Naive thymus-derived CD4-positive, alpha-beta T cell (primary cell): ENCODE measurements around the gene BCAM. TPM values are rescaled to one million over a fixed set of nuclear protein-coding genes. Genes with fewer than 3 reads are reported as not detected.

Source experiments
- ATAC-seq: fragments of 150-1000 bp; cut with Tn5 transposase; 2 replicates; pipeline ENCODE4 v1.10.0; 2021; ENCODE audit warnings: mild to moderate bottlenecking, moderate library complexity
- CTCF ChIA-PET: fragments of 350-600 bp; sonication (Branson Sonifier 250); formaldehyde crosslinking; loops from one replicate; lab custom pipeline; 2021; ENCODE audit warnings: antibody characterized with exemption; lab: Charles Lee
- POLR2A ChIA-PET: fragments of 350-600 bp; sonication (Branson Sonifier 250); formaldehyde crosslinking; loops from one replicate; lab custom pipeline; 2021; ENCODE audit warnings: antibody characterized with exemption, inconsistent platforms; lab: Charles Lee
- DNase-seq, 9 donors: peaks; one replicate each; pipeline versions ENCODE4 v3.0.0 to v3.0.0-alpha.2; 2020 to 2022; ENCODE audit warnings: mixed read lengths in 1 of 9
- H3K27ac ChIP-seq: one replicate; pipeline ENCODE4 v1.7.0; 2013; ENCODE audit warnings: mild to moderate bottlenecking, low read depth, low read length, moderate library complexity
- H3K27me3 ChIP-seq, 2 donors: one replicate each; pipeline ENCODE4 v1.7.0; 2013; ENCODE audit warnings: low read length in 2 of 2, mild to moderate bottlenecking in 2 of 2, moderate library complexity in 2 of 2; ENCODE audit not compliant: control insufficient read depth in 2 of 2, insufficient read depth in 2 of 2
- H3K36me3 ChIP-seq, 3 experiments: 1 replicate in 2 of 3; 2 replicates in 1 of 3; pipeline ENCODE4 v1.7.0; 2013; ENCODE audit warnings: low read length in 3 of 3, mild to moderate bottlenecking in 3 of 3, moderate library complexity in 1 of 3; ENCODE audit not compliant: insufficient read depth in 3 of 3, control insufficient read depth in 2 of 3
- H3K4me1 ChIP-seq, 2 donors: one replicate each; pipeline ENCODE4 v1.7.0; 2013; ENCODE audit warnings: low read length in 2 of 2, mild to moderate bottlenecking in 2 of 2, moderate library complexity in 1 of 2; ENCODE audit not compliant: control insufficient read depth in 2 of 2, insufficient read depth in 2 of 2
- H3K4me3 ChIP-seq: 2 replicates; pipeline ENCODE4 v1.7.0; 2013; ENCODE audit warnings: mild to moderate bottlenecking, low read length
- H3K9me3 ChIP-seq, 3 experiments: 1 replicate in 2 of 3; 2 replicates in 1 of 3; pipeline ENCODE4 v1.7.0; 2013; ENCODE audit warnings: low read length in 3 of 3; ENCODE audit not compliant: control insufficient read depth in 2 of 3
- H3K27ac Mint-ChIP-seq, 9 donors: one replicate each; pipeline ENCODE4 v1.8.0; 2020 to 2022; ENCODE audit warnings: mixed read lengths in 9 of 9, mild to moderate bottlenecking in 8 of 9, moderate library complexity in 5 of 9, inconsistent platforms in 2 of 9
- H3K27me3 Mint-ChIP-seq, 5 donors: one replicate each; pipeline ENCODE4 v1.8.0; 2021 to 2022; ENCODE audit warnings: mixed read lengths in 5 of 5, mild to moderate bottlenecking in 1 of 5
- H3K36me3 Mint-ChIP-seq, 5 donors: one replicate each; pipeline ENCODE4 v1.8.0; 2020 to 2022; ENCODE audit warnings: mixed read lengths in 5 of 5, mild to moderate bottlenecking in 3 of 5, inconsistent platforms in 1 of 5
- H3K4me1 Mint-ChIP-seq, 7 donors: one replicate each; pipeline ENCODE4 v1.8.0; 2020 to 2022; ENCODE audit warnings: mixed read lengths in 7 of 7, mild to moderate bottlenecking in 3 of 7, inconsistent platforms in 1 of 7
- H3K4me3 Mint-ChIP-seq, 10 donors: one replicate each; pipeline ENCODE4 v1.8.0; 2020 to 2022; ENCODE audit warnings: mild to moderate bottlenecking in 10 of 10, mixed read lengths in 10 of 10, moderate library complexity in 6 of 10, inconsistent platforms in 2 of 10
- H3K9me3 Mint-ChIP-seq, 11 donors: one replicate each; pipeline ENCODE4 v1.8.0; 2020 to 2022; ENCODE audit warnings: mixed read lengths in 11 of 11, mild to moderate bottlenecking in 4 of 11, inconsistent platforms in 1 of 11, moderate library complexity in 1 of 11
- intact Hi-C, 2 donors: fragments of 100-400 bp; cut with micrococcal nuclease; formaldehyde crosslinking; loops; one replicate each; pipeline ENCODE4 v1.15.1; 2023
- polyA plus RNA-seq, 2 donors: library from polyadenylated mRNA; unstranded; fragments of 300-500 nt; fragmentation: Illumina TruSeq; gene quantifications; one replicate each; pipeline ENCODE4 v1.2.3, GENCODE V29; 2021
- total RNA-seq, 6 experiments: library from RNA in 5 of 6; stranded (reverse) in 5 of 6; gene quantifications; 1 replicate in 5 of 6; 2 replicates in 1 of 6; pipeline ENCODE4 v1.2.3 and lab custom pipeline; 2021 to 2026

The BCAM gene
- total and polyA plus RNA-seq, 7 experiments from 2014 or later, result 0.42 TPM; not detected in 6

- ATAC-seq (no peak), DNase-seq (no peak)
- no peak overlapping the region for H3K27ac Mint-ChIP-seq
- H3K9me3 ChIP-seq, result no peaks in the 10 kb centered on the region
- no peaks in the 10 kb centered on the region for H3K36me3 Mint-ChIP-seq
- CTCF ChIA-PET, result interaction anchor here (0.7 to 1.5 kb wide), 6 partner anchors 8 to 74 kb away, joined by 3 to 6 read pairs (median 4); no protein-coding TSS in a partner anchor
- H3K4me1 Mint-ChIP-seq, result peaks cover 0 to 7% (median 6%) of the 10 kb centered on the region in 7 donors
- no peaks in the 10 kb centered on the region for H3K36me3 ChIP-seq
- no peak overlapping the region for H3K4me3 Mint-ChIP-seq
- peaks cover 0 to 4% (median 0%) of the 10 kb centered on the region in 5 donors for H3K27me3 Mint-ChIP-seq
- H3K4me1 ChIP-seq, result no peaks in the 10 kb centered on the region
- POLR2A ChIA-PET, result no interaction called here
- no peaks in the 10 kb centered on the region for H3K9me3 Mint-ChIP-seq
- no peaks in the 10 kb centered on the region for H3K27me3 ChIP-seq
- no peak overlapping the region for H3K4me3 ChIP-seq
- intact Hi-C loops, result loop anchor here in 1 of 2 donors (10.0 kb wide), 1 partner anchor 550 kb away; no protein-coding TSS in a partner anchor
- no peak overlapping the region for H3K27ac ChIP-seq
Measured at GRCh38 chr19:44785271-44785670, 23.6 kb upstream of the BCAM start.

GRCh38 chr19:44785993-44786392 lies 22.9 kb upstream of the BCAM start:
- no peaks in the 10 kb centered on the region for H3K27me3 ChIP-seq
- Mint-ChIP-seq H3K4me1 (peaks cover 0 to 7% (median 6%) of the 10 kb centered on the region in 7 donors), H3K9me3 (no peaks in the 10 kb centered on the region), H3K36me3 (no peaks in the 10 kb centered on the region), H3K27ac (no peak overlapping the region), H3K4me3 (no peak overlapping the region), H3K27me3 (peaks cover 0 to 4% (median 0%) of the 10 kb centered on the region in 5 donors)
- POLR2A ChIA-PET, result no interaction called here
- H3K27ac ChIP-seq, result no peak overlapping the region
- intact Hi-C loops, result loop anchor here in 1 of 2 donors (10.0 kb wide), 1 partner anchor 549 kb away; no protein-coding TSS in a partner anchor
- no peaks in the 10 kb centered on the region for H3K4me1 ChIP-seq
- H3K9me3 ChIP-seq, result no peaks in the 10 kb centered on the region
- DNase-seq (no peak), ATAC-seq (no peak)
- H3K4me3 ChIP-seq, result no peak overlapping the region
- no peaks in the 10 kb centered on the region for H3K36me3 ChIP-seq
- CTCF ChIA-PET, result interaction anchor here (0.7 to 1.5 kb wide), 2 partner anchors 58 to 63 kb away, joined by 5 to 6 read pairs; no protein-coding TSS in a partner anchor

GRCh38 chr19:44788971-44789370 lies 19.9 kb upstream of the BCAM start:
- Mint-ChIP-seq H3K27me3 (peaks cover 0 to 4% (median 0%) of the 10 kb centered on the region in 5 donors), H3K4me3 (no peak overlapping the region), H3K27ac (no peak overlapping the region), H3K4me1 (peaks cover 0 to 7% (median 6%) of the 10 kb centered on the region in 7 donors), H3K9me3 (no peaks in the 10 kb centered on the region), H3K36me3 (no peaks in the 10 kb centered on the region)
- DNase-seq, result no peak
- no peak for ATAC-seq
- no peaks in the 10 kb centered on the region for H3K9me3 ChIP-seq
- no peaks in the 10 kb centered on the region for H3K4me1 ChIP-seq
- no peaks in the 10 kb centered on the region for H3K27me3 ChIP-seq
- ChIA-PET POLR2A (no interaction called here), CTCF (no interaction called here)
- intact Hi-C loops, result loop anchor here in 1 of 2 donors (10.0 kb wide), 1 partner anchor 546 kb away; no protein-coding TSS in a partner anchor
- no peaks in the 10 kb centered on the region for H3K36me3 ChIP-seq
- no peak overlapping the region for H3K4me3 ChIP-seq
- H3K27ac ChIP-seq, result no peak overlapping the region

- Histone ChIP-seq H3K9me3 (no peaks in the 10 kb centered on the region), H3K36me3 (no peaks in the 10 kb centered on the region), H3K4me1 (no peaks in the 10 kb centered on the region), H3K4me3 (no peak overlapping the region), H3K27me3 (no peaks in the 10 kb centered on the region), H3K27ac (no peak overlapping the region)
- CTCF ChIA-PET, result no interaction called here
- Mint-ChIP-seq H3K9me3 (no peaks in the 10 kb centered on the region), H3K36me3 (no peaks in the 10 kb centered on the region), H3K27me3 (peaks cover 0 to 4% (median 0%) of the 10 kb centered on the region in 5 donors), H3K27ac (no peak overlapping the region), H3K4me3 (no peak overlapping the region), H3K4me1 (no peaks in the 10 kb centered on the region)
- DNase-seq (no peak), ATAC-seq (no peak)
- intact Hi-C loops, result loop anchor here in 1 of 2 donors (10.0 kb wide), 1 partner anchor 545 kb away; no protein-coding TSS in a partner anchor
- POLR2A ChIA-PET, result no interaction called here
Measured at GRCh38 chr19:44789943-44790483, 18.9 kb upstream of the BCAM start.

GRCh38 chr19:44792281-44792680 lies 16.6 kb upstream of the BCAM start:
- Mint-ChIP-seq H3K4me1 (peaks cover 0 to 18% (median 9%) of the 10 kb centered on the region in 7 donors), H3K27ac (no peak overlapping the region), H3K36me3 (no peaks in the 10 kb centered on the region), H3K9me3 (no peaks in the 10 kb centered on the region), H3K27me3 (no peaks in the 10 kb centered on the region), H3K4me3 (no peak overlapping the region)
- Histone ChIP-seq H3K36me3 (no peaks in the 10 kb centered on the region), H3K27me3 (no peaks in the 10 kb centered on the region), H3K27ac (no peak overlapping the region), H3K4me3 (no peak overlapping the region), H3K9me3 (no peaks in the 10 kb centered on the region), H3K4me1 (peaks cover 0 to 8% of the 10 kb centered on the region in 2 donors)
- DNase-seq (no peak), ATAC-seq (no peak)
- intact Hi-C loops, result no loop called here
- ChIA-PET CTCF (interaction anchor here (0.6 kb wide), 1 partner anchor 26 kb away, joined by 4 read pairs; no protein-coding TSS in a partner anchor), POLR2A (no interaction called here)

- Mint-ChIP-seq H3K4me3 (no peak overlapping the region), H3K27ac (no peak overlapping the region), H3K9me3 (no peaks in the 10 kb centered on the region), H3K36me3 (no peaks in the 10 kb centered on the region), H3K27me3 (no peaks in the 10 kb centered on the region), H3K4me1 (peaks cover 0 to 21% (median 13%) of the 10 kb centered on the region in 7 donors)
- ChIA-PET POLR2A (no interaction called here), CTCF (interaction anchor here (1.2 kb wide), 1 partner anchor 10 kb away, joined by 5 read pairs; no protein-coding TSS in a partner anchor)
- Histone ChIP-seq H3K9me3 (no peaks in the 10 kb centered on the region), H3K4me1 (peaks cover 0 to 8% of the 10 kb centered on the region in 2 donors), H3K27ac (no peak overlapping the region), H3K36me3 (no peaks in the 10 kb centered on the region), H3K27me3 (no peaks in the 10 kb centered on the region), H3K4me3 (no peak overlapping the region)
- no peak for ATAC-seq
- intact Hi-C loops, result no loop called here
- no peak for DNase-seq
Measured at GRCh38 chr19:44794610-44795009, 14.3 kb upstream of the BCAM start.
